ENCODE results near the gene LAMB1.

LAMB1 gene

GRCh38 chr7:107994421-107995030 lies 8.4 kb downstream of the LAMB1 start:
- H3K4me2 ChIP-seq (ENCODE audit: low read depth, low read length, poor library complexity, severe bottlenecking), result no peak overlapping the region
- H2AFZ ChIP-seq (ENCODE audit: low read depth, low read length, severe bottlenecking), result no peak overlapping the region
- no peaks in the 10 kb centered on the region for H4K20me1 ChIP-seq (ENCODE audit: low read depth, low read length)
- TF ChIP-seq CTCF (IDR thresholded peaks at IDR 0.05; ENCODE audit: insufficient read depth, low read length, poor library complexity, severe bottlenecking), result no peak
- no peak for TF ChIP-seq EZH2phosphoT487 (conservative IDR thresholded peaks at IDR 0.05; ENCODE audit: low read length)
- no peak overlapping the region for H3K27ac ChIP-seq (ENCODE audit: low read depth, low read length)
- no peaks in the 10 kb centered on the region for H3K36me3 ChIP-seq (ENCODE audit: low read length)
- no peak overlapping the region for H3K9ac ChIP-seq (ENCODE audit: low read length)
- no peak overlapping the region for H3K4me3 ChIP-seq (ENCODE audit: insufficient read depth, low read length, poor library complexity, severe bottlenecking)
- H3K9me2 ChIP-seq (replicated peaks; ENCODE audit: insufficient read depth, low read length), result no peaks in the 10 kb centered on the region
- no peaks in the 10 kb centered on the region for H3F3A ChIP-seq (ENCODE audit: insufficient read depth)
- H3K79me2 ChIP-seq (ENCODE audit: insufficient read depth, low read length), result no peaks in the 10 kb centered on the region
- H3K27me3 ChIP-seq (ENCODE audit: low read length), result no peaks in the 10 kb centered on the region
- H3K9me3 ChIP-seq (ENCODE audit: insufficient read depth, low read length), result no peaks in the 10 kb centered on the region

- H3K27ac ChIP-seq (ENCODE audit: low read depth, low read length), result no peak overlapping the region
- H3K9ac ChIP-seq (ENCODE audit: low read length), result no peak overlapping the region
- no peaks in the 10 kb centered on the region for H3K27me3 ChIP-seq (ENCODE audit: low read length)
- H3K4me3 ChIP-seq (ENCODE audit: insufficient read depth, low read length, poor library complexity, severe bottlenecking), result no peak overlapping the region
- H3K4me2 ChIP-seq (ENCODE audit: low read depth, low read length, poor library complexity, severe bottlenecking), result no peak overlapping the region
- H3K79me2 ChIP-seq (ENCODE audit: insufficient read depth, low read length), result no peaks in the 10 kb centered on the region
- no peak for TF ChIP-seq EZH2phosphoT487 (conservative IDR thresholded peaks at IDR 0.05; ENCODE audit: low read length)
- no peak for TF ChIP-seq CTCF (IDR thresholded peaks at IDR 0.05; ENCODE audit: insufficient read depth, low read length, poor library complexity, severe bottlenecking)
- H3K9me2 ChIP-seq (replicated peaks; ENCODE audit: insufficient read depth, low read length), result no peaks in the 10 kb centered on the region
- no peak overlapping the region for H2AFZ ChIP-seq (ENCODE audit: low read depth, low read length, severe bottlenecking)
- H3K36me3 ChIP-seq (ENCODE audit: low read length), result no peaks in the 10 kb centered on the region
- H3K9me3 ChIP-seq (ENCODE audit: insufficient read depth, low read length), result no peaks in the 10 kb centered on the region
- H3F3A ChIP-seq (ENCODE audit: insufficient read depth), result no peaks in the 10 kb centered on the region
- H4K20me1 ChIP-seq (ENCODE audit: low read depth, low read length), result no peaks in the 10 kb centered on the region
Observed at GRCh38 chr7:107993891-107994291, 9.1 kb downstream of the LAMB1 start.

GRCh38 chr7:107989618-107990373 lies 13.2 kb downstream of the LAMB1 start:
- Histone ChIP-seq H3K79me2 (ENCODE audit: insufficient read depth, low read length) (no peaks in the 10 kb centered on the region), H3K9me2 (replicated peaks; ENCODE audit: insufficient read depth, low read length) (no peaks in the 10 kb centered on the region), H3K27ac (ENCODE audit: low read depth, low read length) (no peak overlapping the region), H2AFZ (ENCODE audit: low read depth, low read length, severe bottlenecking) (no peak overlapping the region), H3K9ac (ENCODE audit: low read length) (no peak overlapping the region), H3K36me3 (ENCODE audit: low read length) (no peaks in the 10 kb centered on the region), H3K4me2 (ENCODE audit: low read depth, low read length, poor library complexity, severe bottlenecking) (no peak overlapping the region), H4K20me1 (ENCODE audit: low read depth, low read length) (no peaks in the 10 kb centered on the region), H3K4me3 (ENCODE audit: insufficient read depth, low read length, poor library complexity, severe bottlenecking) (no peak overlapping the region), H3F3A (ENCODE audit: insufficient read depth) (no peaks in the 10 kb centered on the region), H3K27me3 (ENCODE audit: low read length) (no peaks in the 10 kb centered on the region), H3K9me3 (ENCODE audit: insufficient read depth, low read length) (no peaks in the 10 kb centered on the region)
- TF ChIP-seq EZH2phosphoT487 (conservative IDR thresholded peaks at IDR 0.05; ENCODE audit: low read length) (no peak), CTCF (IDR thresholded peaks at IDR 0.05; ENCODE audit: insufficient read depth, low read length, poor library complexity, severe bottlenecking) (no peak)
